SK-N-SH (cell line): ENCODE data around the gene GAB1. TPM values are rescaled to one million over a fixed set of nuclear protein-coding genes. Genes with fewer than 3 reads are reported as not detected.

ENCODE experiments used
- CTCF ChIA-PET: fragments of 300-600, 350-600 bp; formaldehyde crosslinking; extraction: SDS; loops from one replicate; lab custom pipeline; 2021; lab: Yijun Ruan, JAX
- POLR2A ChIA-PET: fragments of 350-600 bp; sonication (Branson Sonifier 250); formaldehyde crosslinking; extraction: SDS; loops from one replicate; lab custom pipeline; 2020; ENCODE audit warnings: antibody characterized with exemption, inconsistent platforms; lab: Yijun Ruan, JAX
- DNase-seq: peaks from one replicate; pipeline ENCODE4 v3.0.0; 2012
- H2AFZ ChIP-seq: fragments of 200-600 bp; sonication (generic); 2 replicates; pipeline ENCODE4 v1.8.1; 2016; ENCODE audit warnings: antibody characterized with exemption, mild to moderate bottlenecking, low read depth
- H3F3A ChIP-seq: fragments of 200-600 bp; sonication (generic); replicated peaks from 2 replicates; pipeline ENCODE3; 2016; ENCODE audit warnings: antibody characterized with exemption, mild to moderate bottlenecking; ENCODE audit not compliant: insufficient read depth
- H3K27ac ChIP-seq, 2 experiments: fragments of 200-500 bp in 1 of 2; fragments of 200-600 bp in 1 of 2; sonication (Bioruptor generic) in 1 of 2; sonication (generic), shearing (Covaris generic) in 1 of 2; 2 replicates each; pipeline versions ENCODE4 v1.5.1 to v1.6.1; 2014 to 2016; ENCODE audit warnings: low read depth in 2 of 2, inconsistent platforms in 1 of 2, low read length in 1 of 2, mild to moderate bottlenecking in 1 of 2, mixed read lengths in 1 of 2
- H3K27me3 ChIP-seq: fragments of 200-600 bp; sonication (generic), shearing (Covaris generic); 2 replicates; pipeline ENCODE4 v1.6.1; 2016; ENCODE audit warnings: mixed run types; ENCODE audit not compliant: insufficient read depth
- H3K36me3 ChIP-seq, 2 experiments: fragments of 200-500 bp in 1 of 2; fragments of 200-600 bp in 1 of 2; sonication (Bioruptor generic) in 1 of 2; sonication (generic) in 1 of 2; replicated peaks in 1 of 2; 2 replicates each; pipeline versions ENCODE3 to v1.5.1; 2014 to 2016; ENCODE audit warnings: low read length in 1 of 2, mild to moderate bottlenecking in 1 of 2; ENCODE audit not compliant: insufficient read depth in 2 of 2, control insufficient read depth in 1 of 2
- H3K4me1 ChIP-seq, 2 experiments: fragments of 200-500 bp in 1 of 2; fragments of 200-600 bp in 1 of 2; sonication (Bioruptor generic) in 1 of 2; sonication (generic), shearing (Covaris generic) in 1 of 2; 2 replicates each; pipeline versions ENCODE4 v1.5.1 to v1.6.1; 2014 to 2016; ENCODE audit warnings: low read depth in 1 of 2, low read length in 1 of 2, mixed run types in 1 of 2; ENCODE audit not compliant: insufficient read depth in 2 of 2, control insufficient read depth in 1 of 2
- H3K4me2 ChIP-seq: fragments of 200-600 bp; sonication (generic), shearing (Covaris generic); 2 replicates; pipeline ENCODE4 v1.6.1; 2017; ENCODE audit warnings: mixed run types
- H3K4me3 ChIP-seq, 2 experiments: fragments of 200-500 bp in 1 of 2; fragments of 200-600 bp in 1 of 2; sonication (Bioruptor generic) in 1 of 2; sonication (generic), shearing (Covaris generic) in 1 of 2; 2 replicates each; pipeline versions ENCODE4 v1.5.1 to v1.8.1; 2014 to 2016; ENCODE audit warnings: low read depth in 2 of 2, inconsistent platforms in 1 of 2, low read length in 1 of 2, mild to moderate bottlenecking in 1 of 2, mixed read lengths in 1 of 2, moderate library complexity in 1 of 2
- H3K79me2 ChIP-seq: fragments of 200-600 bp; sonication (generic); 2 replicates; pipeline ENCODE4 v1.8.1; 2017; ENCODE audit warnings: mild to moderate bottlenecking; ENCODE audit not compliant: insufficient read depth
- H3K9ac ChIP-seq: fragments of 200-600 bp; sonication (generic); 2 replicates; pipeline ENCODE4 v1.6.1; 2017; ENCODE audit warnings: mixed run types
- H3K9me2 ChIP-seq: fragments of 200-600 bp; sonication (generic); 2 replicates; pipeline ENCODE4 v1.6.1; 2017; ENCODE audit warnings: mixed run types
- H3K9me3 ChIP-seq: fragments of 200-600 bp; sonication (generic); 2 replicates; pipeline ENCODE4 v1.6.1; 2017; ENCODE audit warnings: mixed run types, mild to moderate bottlenecking, moderate library complexity
- H4K20me1 ChIP-seq: fragments of 200-600 bp; sonication (generic); 2 replicates; pipeline ENCODE4 v1.6.1; 2017; ENCODE audit warnings: mild to moderate bottlenecking, mixed run types; ENCODE audit not compliant: insufficient read depth
- ELF1 ChIP-seq: IDR thresholded peaks from 2 replicates; pipeline ENCODE4 v1.4.0; 2012
- EZH2phosphoT487 ChIP-seq: fragments of 200-600 bp; sonication (generic); IDR thresholded peaks from 2 replicates; pipeline ENCODE4 v1.6.1; 2017; ENCODE audit warnings: low read depth, mixed run types, mild to moderate bottlenecking, antibody characterized with exemption, moderate library complexity, borderline replicate concordance
- FOXJ3 ChIP-seq: sonication (generic); formaldehyde crosslinking; IDR thresholded peaks from 2 replicates; pipeline ENCODE4 v1.5.1; 2020; ENCODE audit warnings: mild to moderate bottlenecking, missing genetic modification reagents
- JUND ChIP-seq: IDR thresholded peaks from 2 replicates; pipeline ENCODE4 v1.4.0; 2012
- MEF2A ChIP-seq: IDR thresholded peaks from 2 replicates; pipeline ENCODE4 v1.4.0; 2012; ENCODE audit warnings: low read depth, borderline replicate concordance
- POLR2AphosphoS5 ChIP-seq: IDR thresholded peaks from 2 replicates; pipeline ENCODE4 v1.6.1; 2012; ENCODE audit warnings: low read depth, low read length
- RXRA ChIP-seq: IDR thresholded peaks from 2 replicates; pipeline ENCODE4 v1.4.0; 2012; ENCODE audit warnings: low read depth, mild to moderate bottlenecking, borderline replicate concordance
- TCF12 ChIP-seq: IDR thresholded peaks from 2 replicates; pipeline ENCODE4 v1.4.0; 2012
- YY1 ChIP-seq: IDR thresholded peaks from 2 replicates; pipeline ENCODE4 v1.4.0; 2012; ENCODE audit warnings: low read depth, mild to moderate bottlenecking
- WGBS: methylation state at CpG from one replicate; pipeline ENCODE4 v1.1.6; 2017; ENCODE audit warnings: low lambda C conversion rate; 5-methylcytosine and 5-hydroxymethylcytosine counted together
- polyA plus RNA-seq, 3 experiments: library from polyadenylated mRNA; depleted of rRNA; stranded (reverse); fragments of >200 nt; gene quantifications; 2 replicates each; pipeline ENCODE4 v1.2.3, GENCODE V29; 2012
- TF ChIP-seq, protein P1 (sequence below): IDR thresholded peaks from 2 replicates; pipeline ENCODE4 v1.4.0; 2012; ENCODE audit warnings: low read depth
- TF ChIP-seq, protein P2 (sequence below): fragments of 200-600 bp; sonication (generic); IDR thresholded peaks from 2 replicates; pipeline ENCODE4 v1.6.1; 2017; ENCODE audit warnings: antibody characterized with exemption, mild to moderate bottlenecking, moderate library complexity
- TF ChIP-seq, protein P3 (sequence below): fragments of 150-350 bp; IDR thresholded peaks from 2 replicates; pipeline ENCODE4 v1.6.1; 2016; ENCODE audit warnings: mild to moderate bottlenecking, low read depth, low read length
- TF ChIP-seq, protein P4 (sequence below): IDR thresholded peaks from 2 replicates; pipeline ENCODE4; 2012
- TF ChIP-seq, protein P5 (sequence below): fragments of 150-350 bp; IDR thresholded peaks from 2 replicates; pipeline ENCODE4 v1.6.1; 2017; ENCODE audit warnings: antibody characterized with exemption, low read length, low read depth, borderline replicate concordance

The GAB1 gene
- polyA plus RNA-seq, 1 of the 3 experiments (the other 2 are of a cell fraction): 3.7 TPM

DNA sequence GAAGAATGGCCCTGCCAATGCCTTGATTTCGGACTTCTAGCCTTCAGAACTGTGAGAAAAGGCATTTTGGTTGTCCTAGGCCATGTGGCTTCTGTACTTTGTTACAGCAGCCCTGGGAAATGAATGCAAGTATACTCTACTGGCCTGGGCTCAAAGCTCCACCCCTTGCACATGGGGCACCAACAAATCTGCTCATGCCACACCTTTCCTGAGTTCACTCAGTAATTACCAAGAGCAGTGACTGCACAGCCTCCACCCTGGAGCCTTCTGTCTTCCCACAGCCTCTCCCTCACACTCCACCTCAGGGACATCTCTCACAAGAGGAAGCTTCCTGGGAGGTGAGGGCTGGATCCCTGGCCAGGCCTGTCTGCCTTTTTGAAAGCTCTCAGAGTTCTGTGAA, 29.1 kb upstream of the GAB1 start:
- WGBS: 0% methylated on average over 1 of the region's 1 CpG
- DNase-seq: no peak

DNA sequence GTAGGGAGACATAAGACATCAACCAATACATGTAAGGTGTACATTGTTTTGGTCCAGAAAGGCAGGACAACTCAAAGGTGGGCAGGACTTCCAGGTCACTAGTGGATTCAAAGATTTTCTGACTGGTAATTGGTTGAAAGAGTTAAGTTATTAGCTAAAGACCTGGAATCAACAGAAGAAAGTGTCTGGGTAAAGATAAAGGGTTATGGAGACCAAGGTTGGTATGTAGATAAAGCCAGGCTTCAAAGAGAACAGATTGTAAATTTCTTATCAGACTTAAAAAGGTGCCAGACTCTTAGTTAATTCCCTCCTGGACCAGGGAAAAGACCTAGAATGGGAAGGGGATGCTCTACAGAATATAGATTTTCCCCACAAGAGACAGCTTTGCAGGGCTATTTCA, 28.3 kb upstream of the GAB1 start:
- Histone ChIP-seq H3K9me2 (no peaks in the 10 kb centered on the region), H3K4me2 (no peak overlapping the region), H3K27ac (no peak overlapping the region), H3K79me2 (no peaks in the 10 kb centered on the region), H3K4me3 (no peak overlapping the region), H3K9ac (no peak overlapping the region), H3F3A (no peaks in the 10 kb centered on the region), H4K20me1 (no peaks in the 10 kb centered on the region), H2AFZ (no peak overlapping the region), H3K4me1 (peaks cover 0 to 2% of the 10 kb centered on the region in 2 experiments; a peak in 1 of 4 replicates), H3K36me3 (no peaks in the 10 kb centered on the region), H3K27me3 (no peaks in the 10 kb centered on the region), H3K9me3 (no peaks in the 10 kb centered on the region)
- ChIA-PET POLR2A (no interaction called here), CTCF (interaction anchor here (2.0 kb wide), 1 partner anchor 8 kb away, joined by 7 read pairs; no protein-coding TSS in a partner anchor)
- no peak for DNase-seq
- TF ChIP-seq POLR2AphosphoS5: no peak
- no peak for TF ChIP-seq JUND
- no peak for TF ChIP-seq MEF2A
- TF ChIP-seq, protein P1, sequence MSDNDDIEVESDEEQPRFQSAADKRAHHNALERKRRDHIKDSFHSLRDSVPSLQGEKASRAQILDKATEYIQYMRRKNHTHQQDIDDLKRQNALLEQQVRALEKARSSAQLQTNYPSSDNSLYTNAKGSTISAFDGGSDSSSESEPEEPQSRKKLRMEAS: no peak
- no peak for TF ChIP-seq FOXJ3 (CRISPR knock-in tag)
- TF ChIP-seq, protein P2, sequence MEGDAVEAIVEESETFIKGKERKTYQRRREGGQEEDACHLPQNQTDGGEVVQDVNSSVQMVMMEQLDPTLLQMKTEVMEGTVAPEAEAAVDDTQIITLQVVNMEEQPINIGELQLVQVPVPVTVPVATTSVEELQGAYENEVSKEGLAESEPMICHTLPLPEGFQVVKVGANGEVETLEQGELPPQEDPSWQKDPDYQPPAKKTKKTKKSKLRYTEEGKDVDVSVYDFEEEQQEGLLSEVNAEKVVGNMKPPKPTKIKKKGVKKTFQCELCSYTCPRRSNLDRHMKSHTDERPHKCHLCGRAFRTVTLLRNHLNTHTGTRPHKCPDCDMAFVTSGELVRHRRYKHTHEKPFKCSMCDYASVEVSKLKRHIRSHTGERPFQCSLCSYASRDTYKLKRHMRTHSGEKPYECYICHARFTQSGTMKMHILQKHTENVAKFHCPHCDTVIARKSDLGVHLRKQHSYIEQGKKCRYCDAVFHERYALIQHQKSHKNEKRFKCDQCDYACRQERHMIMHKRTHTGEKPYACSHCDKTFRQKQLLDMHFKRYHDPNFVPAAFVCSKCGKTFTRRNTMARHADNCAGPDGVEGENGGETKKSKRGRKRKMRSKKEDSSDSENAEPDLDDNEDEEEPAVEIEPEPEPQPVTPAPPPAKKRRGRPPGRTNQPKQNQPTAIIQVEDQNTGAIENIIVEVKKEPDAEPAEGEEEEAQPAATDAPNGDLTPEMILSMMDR: no peak
- TF ChIP-seq, protein P3, sequence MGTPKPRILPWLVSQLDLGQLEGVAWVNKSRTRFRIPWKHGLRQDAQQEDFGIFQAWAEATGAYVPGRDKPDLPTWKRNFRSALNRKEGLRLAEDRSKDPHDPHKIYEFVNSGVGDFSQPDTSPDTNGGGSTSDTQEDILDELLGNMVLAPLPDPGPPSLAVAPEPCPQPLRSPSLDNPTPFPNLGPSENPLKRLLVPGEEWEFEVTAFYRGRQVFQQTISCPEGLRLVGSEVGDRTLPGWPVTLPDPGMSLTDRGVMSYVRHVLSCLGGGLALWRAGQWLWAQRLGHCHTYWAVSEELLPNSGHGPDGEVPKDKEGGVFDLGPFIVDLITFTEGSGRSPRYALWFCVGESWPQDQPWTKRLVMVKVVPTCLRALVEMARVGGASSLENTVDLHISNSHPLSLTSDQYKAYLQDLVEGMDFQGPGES: no peak
- TF ChIP-seq, protein P4, sequence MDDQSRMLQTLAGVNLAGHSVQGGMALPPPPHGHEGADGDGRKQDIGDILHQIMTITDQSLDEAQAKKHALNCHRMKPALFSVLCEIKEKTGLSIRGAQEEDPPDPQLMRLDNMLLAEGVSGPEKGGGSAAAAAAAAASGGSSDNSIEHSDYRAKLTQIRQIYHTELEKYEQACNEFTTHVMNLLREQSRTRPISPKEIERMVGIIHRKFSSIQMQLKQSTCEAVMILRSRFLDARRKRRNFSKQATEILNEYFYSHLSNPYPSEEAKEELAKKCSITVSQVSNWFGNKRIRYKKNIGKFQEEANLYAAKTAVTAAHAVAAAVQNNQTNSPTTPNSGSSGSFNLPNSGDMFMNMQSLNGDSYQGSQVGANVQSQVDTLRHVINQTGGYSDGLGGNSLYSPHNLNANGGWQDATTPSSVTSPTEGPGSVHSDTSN: no peak
- no peak for TF ChIP-seq EZH2phosphoT487
- TF ChIP-seq RXRA: no peak
- no peak for TF ChIP-seq TCF12

More for the DNA sequence above, 29.1 kb upstream of the GAB1 start:
- Histone ChIP-seq H2AFZ (no peak overlapping the region), H3K9me3 (no peaks in the 10 kb centered on the region), H3K4me2 (no peak overlapping the region), H4K20me1 (no peaks in the 10 kb centered on the region), H3K27me3 (no peaks in the 10 kb centered on the region), H3K9ac (no peak overlapping the region), H3K4me3 (no peak overlapping the region), H3K4me1 (peaks cover 0 to 2% of the 10 kb centered on the region in 2 experiments; a peak in 1 of 4 replicates), H3K9me2 (no peaks in the 10 kb centered on the region), H3K79me2 (no peaks in the 10 kb centered on the region)
- ChIA-PET POLR2A (no interaction called here), CTCF (interaction anchor here (2.0 kb wide), 1 partner anchor 9 kb away, joined by 7 read pairs; no protein-coding TSS in a partner anchor)
- TF ChIP-seq EZH2phosphoT487 (no peak), MEF2A (no peak), YY1 (no peak), ELF1 (no peak)
- TF ChIP-seq, protein P5, sequence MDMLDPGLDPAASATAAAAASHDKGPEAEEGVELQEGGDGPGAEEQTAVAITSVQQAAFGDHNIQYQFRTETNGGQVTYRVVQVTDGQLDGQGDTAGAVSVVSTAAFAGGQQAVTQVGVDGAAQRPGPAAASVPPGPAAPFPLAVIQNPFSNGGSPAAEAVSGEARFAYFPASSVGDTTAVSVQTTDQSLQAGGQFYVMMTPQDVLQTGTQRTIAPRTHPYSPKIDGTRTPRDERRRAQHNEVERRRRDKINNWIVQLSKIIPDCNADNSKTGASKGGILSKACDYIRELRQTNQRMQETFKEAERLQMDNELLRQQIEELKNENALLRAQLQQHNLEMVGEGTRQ: no peak
- TF ChIP-seq, protein P2: no peak
- TF ChIP-seq, all 33 proteins: peak for 0
- H3F3A ChIP-seq: no peaks in the 10 kb centered on the region
- H3K27ac ChIP-seq: no peak overlapping the region
- H3K36me3 ChIP-seq: no peaks in the 10 kb centered on the region
